K562 (cell line): ENCODE measurements around the gene LRMDA. TPM values are rescaled to one million over a fixed set of nuclear protein-coding genes. Genes with fewer than 3 reads are reported as not detected.

ENCODE experiments used
- CHD7 ChIP-seq: fragments of 200-600 bp; sonication (generic); IDR thresholded peaks from one replicate; pipeline ENCODE4 v1.6.1; 2012; ENCODE audit warnings: mild to moderate bottlenecking, low read depth, low read length, inconsistent platforms
- NCOA4 ChIP-seq: fragments of 450-650 bp; IDR thresholded peaks from 2 replicates; pipeline ENCODE4 v1.6.1; 2018; ENCODE audit warnings: mild to moderate bottlenecking; ENCODE audit not compliant: partially characterized antibody
- PCBP2 ChIP-seq: fragments of 200-400 bp; formaldehyde crosslinking; IDR thresholded peaks from 2 replicates; pipeline ENCODE4 v1.6.1; 2018; ENCODE audit warnings: low read length, low read depth, mild to moderate bottlenecking, moderate library complexity; ENCODE audit not compliant: poor library complexity, severe bottlenecking
- SIN3A ChIP-seq, 2 experiments: fragments of 150-350 bp in 1 of 2; IDR thresholded peaks; 2 replicates each; pipeline ENCODE4 v1.6.1; 2011 to 2016; ENCODE audit warnings: borderline replicate concordance in 2 of 2, low read depth in 2 of 2, low read length in 2 of 2, mild to moderate bottlenecking in 2 of 2, moderate library complexity in 2 of 2; ENCODE audit not compliant: control insufficient read depth in 1 of 2
- SRSF3 ChIP-seq: fragments of 200-400 bp; formaldehyde crosslinking; IDR thresholded peaks from 2 replicates; pipeline ENCODE4 v1.6.1; 2016; ENCODE audit warnings: mild to moderate bottlenecking, low read length, moderate library complexity; ENCODE audit not compliant: insufficient read depth
- ZBTB7A ChIP-seq: IDR thresholded peaks from 2 replicates; pipeline ENCODE4 v1.6.1; 2011; ENCODE audit warnings: low read depth, mild to moderate bottlenecking, low read length, moderate library complexity, borderline replicate concordance; ENCODE audit not compliant: control insufficient read depth
- ZNF121 ChIP-seq: sonication (generic); formaldehyde crosslinking; conservative IDR thresholded peaks from 2 replicates; pipeline ENCODE4 v1.8.0; 2022; ENCODE audit warnings: missing genetic modification reagents
- ZNF184 ChIP-seq: sonication (generic); formaldehyde crosslinking; IDR thresholded peaks from 2 replicates; pipeline ENCODE4 v1.5.0; 2020; ENCODE audit warnings: missing genetic modification reagents
- polyA plus RNA-seq, 8 experiments: library from polyadenylated mRNA; depleted of rRNA in 4 of 8; stranded (reverse) in 5 of 8; unstranded in 3 of 8; fragments of >200 nt; fragmentation: Nextera tagmentation in 2 of 8; fragmentation: Illumina TruSeq in 1 of 8; extraction: Ambion mirVana in 2 of 8; extraction: Trizol in 1 of 8; gene quantifications; 2 replicates each; pipeline versions ENCODE4 v1.2.1 to v1.2.3, GENCODE V29; 2011 to 2014; ENCODE audit warnings: inconsistent platforms in 1 of 8, missing spikeins in 1 of 8
- total RNA-seq, 7 experiments: library from RNA; depleted of rRNA in 6 of 7; stranded (reverse); fragments of >200 nt in 6 of 7; fragmentation: Illumina TruSeq in 2 of 7; extraction: Trizol in 2 of 7; gene quantifications; 2 replicates each; pipeline versions ENCODE4 v1.2.1 to v1.2.3, GENCODE V29; 2011 to 2021; ENCODE audit warnings: low replicate concordance in 1 of 7
- TF ChIP-seq, protein P1 (sequence below): fragments of 450-650 bp; formaldehyde crosslinking; IDR thresholded peaks from 2 replicates; pipeline ENCODE4 v1.4.0; 2022; ENCODE audit warnings: missing genetic modification characterization

The LRMDA gene
- total and polyA plus RNA-seq, 9 of the 15 experiments (the other 6 are each of a cell fraction or from before 2014, with no cell fraction given): 0.25 TPM; not detected in 8

- TF ChIP-seq CHD7: no peak
- no peak for TF ChIP-seq ZNF184
- no peak for TF ChIP-seq NCOA4
- no peak for TF ChIP-seq ZBTB7A
- TF ChIP-seq, protein P1, sequence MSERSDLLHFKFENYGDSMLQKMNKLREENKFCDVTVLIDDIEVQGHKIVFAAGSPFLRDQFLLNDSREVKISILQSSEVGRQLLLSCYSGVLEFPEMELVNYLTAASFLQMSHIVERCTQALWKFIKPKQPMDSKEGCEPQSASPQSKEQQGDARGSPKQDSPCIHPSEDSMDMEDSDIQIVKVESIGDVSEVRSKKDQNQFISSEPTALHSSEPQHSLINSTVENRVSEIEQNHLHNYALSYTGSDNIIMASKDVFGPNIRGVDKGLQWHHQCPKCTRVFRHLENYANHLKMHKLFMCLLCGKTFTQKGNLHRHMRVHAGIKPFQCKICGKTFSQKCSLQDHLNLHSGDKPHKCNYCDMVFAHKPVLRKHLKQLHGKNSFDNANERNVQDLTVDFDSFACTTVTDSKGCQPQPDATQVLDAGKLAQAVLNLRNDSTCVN (CRISPR knock-in tag): no peak
- no peak for TF ChIP-seq SIN3A (IDR thresholded peaks at IDR 0.05; ENCODE audit: borderline replicate concordance in 2 of 2, control insufficient read depth in 1 of 2, low read depth in 2 of 2, low read length in 2 of 2)
- TF ChIP-seq ZNF121 (CRISPR knock-in tag): no peak
- TF ChIP-seq SRSF3: no peak
- no peak for TF ChIP-seq PCBP2
Measured at GRCh38 chr10:75969031-75969430, 537.6 kb downstream of the LRMDA start (continued).
